Glomerular visceral epithelial cell (primary cell): ENCODE results near the gene PYM1.
"Not testable (repeated sequence)": the region's sequence is repeated elsewhere in the genome, so short reads cannot be mapped to it uniquely, and the experiment has no call there.

Experiments used
- DNase-seq: peaks from one replicate; pipeline ENCODE4 v3.0.0-alpha.2; 2016; ENCODE audit errors: extremely low spot score

PYM1 gene

GRCh38 chr12:55912908-55913307 lies 14.8 kb downstream of the PYM1 start:
- DNase-seq: no peak

- no peak for DNase-seq
These were observed 18.2 kb downstream of the PYM1 start for GRCh38 chr12:55909513-55909884.

GRCh38 chr12:55908726-55909512 lies 18.8 kb downstream of the PYM1 start:
- DNase-seq: no peak

- DNase-seq: no peak
These were observed 21.6 kb downstream of the PYM1 start for GRCh38 chr12:55906056-55906455.

- DNase-seq: no peak
These were observed 25.7 kb downstream of the PYM1 start for GRCh38 chr12:55901881-55902490.

- DNase-seq: no peak
These were observed 28.6 kb downstream of the PYM1 start for GRCh38 chr12:55899082-55899481.

- DNase-seq: no peak
These were observed 34.0 kb downstream of the PYM1 start for GRCh38 chr12:55893723-55894122.

- no peak for DNase-seq
These were observed 36.4 kb downstream of the PYM1 start for GRCh38 chr12:55891310-55891709.

GRCh38 chr12:55885113-55885512 lies 42.6 kb downstream of the PYM1 start:
- no peak for DNase-seq

GRCh38 chr12:55877824-55878223 lies 49.9 kb downstream of the PYM1 start:
- no peak for DNase-seq

- DNase-seq: no peak
These were observed 51.8 kb downstream of the PYM1 start for GRCh38 chr12:55875704-55876467.

GRCh38 chr12:55874443-55874842 lies 53.3 kb downstream of the PYM1 start:
- no peak for DNase-seq

GRCh38 chr12:55866454-55867004 lies 61.2 kb downstream of the PYM1 start:
- DNase-seq: not testable (repeated sequence)

- no peak for DNase-seq
These were observed 62.4 kb downstream of the PYM1 start for GRCh38 chr12:55865327-55865726.

- DNase-seq: not testable (repeated sequence)
These were observed 64.8 kb downstream of the PYM1 start for GRCh38 chr12:55862931-55863330.

GRCh38 chr12:55862286-55862685 lies 65.4 kb downstream of the PYM1 start:
- DNase-seq: no peak

GRCh38 chr12:55861871-55862270 lies 65.8 kb downstream of the PYM1 start:
- no peak for DNase-seq

- DNase-seq: no peak
These were observed 66.3 kb downstream of the PYM1 start for GRCh38 chr12:55861396-55861795.

- no peak for DNase-seq
These were observed 75.0 kb downstream of the PYM1 start for GRCh38 chr12:55852740-55853139.
